ENCODE data around the gene LHX1.

Gene LHX1

DNA sequence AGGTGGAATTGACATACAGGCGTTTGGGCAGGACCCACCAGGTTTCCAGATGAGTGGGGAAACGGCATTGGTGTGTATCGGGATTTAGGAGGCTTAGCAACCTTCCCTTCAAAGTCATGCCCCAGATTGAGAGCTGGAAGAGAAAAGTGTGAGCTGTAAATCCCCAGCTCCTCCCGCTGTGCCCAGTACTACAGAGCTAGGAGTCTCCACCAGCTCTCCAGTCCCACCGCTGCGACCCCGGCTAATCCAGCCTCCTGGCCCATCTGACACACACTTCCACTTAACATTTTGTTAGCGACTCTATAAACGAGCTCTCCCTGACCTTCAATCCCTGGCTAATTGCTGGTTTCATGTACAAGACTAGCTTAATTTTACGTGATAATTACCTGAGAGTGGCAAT, 29.9 kb upstream of the LHX1 start:
- Histone ChIP-seq H3K36me3 (ENCODE audit: insufficient read depth, low read length) (no peaks in the 10 kb centered on the region), H3K4me1 (ENCODE audit: control insufficient read depth, insufficient read depth, low read length) (no peaks in the 10 kb centered on the region), H3K9me3 (replicated peaks; ENCODE audit: low read length) (no peaks in the 10 kb centered on the region), H3K4me2 (ENCODE audit: low read length) (no peak overlapping the region), H3K9ac (ENCODE audit: low read depth, low read length) (no peak overlapping the region), H3K27me3 (ENCODE audit: control insufficient read depth, insufficient read depth, low read length) (peaks cover 45% of the 10 kb centered on the region), H3K4me3 (ENCODE audit: low read length) (no peak overlapping the region)

GRCh38 chr17:36910513-36910912, 26.8 kb upstream of the LHX1 start:
- no peaks in the 10 kb centered on the region for H3K4me1 ChIP-seq (ENCODE audit: control insufficient read depth, insufficient read depth, low read length)
- H3K4me2 ChIP-seq (ENCODE audit: low read length), result no peak overlapping the region
- no peaks in the 10 kb centered on the region for H3K36me3 ChIP-seq (ENCODE audit: insufficient read depth, low read length)
- H3K9ac ChIP-seq (ENCODE audit: low read depth, low read length), result no peak overlapping the region
- peaks cover 48% of the 10 kb centered on the region for H3K27me3 ChIP-seq (ENCODE audit: control insufficient read depth, insufficient read depth, low read length)
- no peak overlapping the region for H3K4me3 ChIP-seq (ENCODE audit: low read length)
- H3K9me3 ChIP-seq (replicated peaks; ENCODE audit: low read length), result no peaks in the 10 kb centered on the region

- Histone ChIP-seq H3K36me3 (ENCODE audit: insufficient read depth, low read length) (no peaks in the 10 kb centered on the region), H3K4me1 (ENCODE audit: control insufficient read depth, insufficient read depth, low read length) (no peaks in the 10 kb centered on the region), H3K9me3 (replicated peaks; ENCODE audit: low read length) (no peaks in the 10 kb centered on the region), H3K9ac (ENCODE audit: low read depth, low read length) (no peak overlapping the region), H3K4me2 (ENCODE audit: low read length) (no peak overlapping the region), H3K4me3 (ENCODE audit: low read length) (no peak overlapping the region), H3K27me3 (ENCODE audit: control insufficient read depth, insufficient read depth, low read length) (peaks cover 48% of the 10 kb centered on the region)
These were observed 26.3 kb upstream of the LHX1 start for GRCh38 chr17:36911001-36911400.

GRCh38 chr17:36913132-36913531, 24.1 kb upstream of the LHX1 start:
- Histone ChIP-seq H3K36me3 (ENCODE audit: insufficient read depth, low read length) (no peaks in the 10 kb centered on the region), H3K4me2 (ENCODE audit: low read length) (no peak overlapping the region), H3K4me1 (ENCODE audit: control insufficient read depth, insufficient read depth, low read length) (no peaks in the 10 kb centered on the region), H3K9ac (ENCODE audit: low read depth, low read length) (no peak overlapping the region), H3K4me3 (ENCODE audit: low read length) (no peak overlapping the region), H3K27me3 (ENCODE audit: control insufficient read depth, insufficient read depth, low read length) (peaks cover 31% of the 10 kb centered on the region), H3K9me3 (replicated peaks; ENCODE audit: low read length) (no peaks in the 10 kb centered on the region)

DNA sequence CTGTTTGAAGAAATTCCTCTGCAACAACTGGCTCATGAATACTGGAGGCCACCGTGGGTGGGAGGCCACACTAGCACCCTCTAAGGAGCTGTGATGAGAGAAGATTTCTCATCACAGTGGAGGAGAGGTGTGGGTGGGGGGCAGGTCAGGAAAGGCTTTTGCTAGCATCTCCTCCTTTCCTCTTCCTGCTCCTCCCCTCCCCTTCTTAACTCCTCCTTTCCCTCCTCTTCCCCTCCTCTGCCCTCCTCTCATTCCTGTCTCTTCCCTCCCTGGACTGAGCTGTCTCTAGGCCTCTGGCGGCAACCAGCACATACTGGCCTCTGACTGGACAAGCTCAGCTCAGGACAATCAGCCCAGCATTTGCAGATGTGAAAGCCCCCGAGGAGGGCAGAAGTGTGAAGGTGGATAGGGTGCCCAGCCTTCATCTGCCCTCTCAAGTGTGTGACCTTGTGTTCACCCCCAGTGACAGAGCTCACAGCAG, 19.0 kb upstream of the LHX1 start:
- peaks cover 47% of the 10 kb centered on the region for H3K27me3 ChIP-seq (ENCODE audit: control insufficient read depth, insufficient read depth, low read length)
- no peak overlapping the region for H3K4me3 ChIP-seq (ENCODE audit: low read length)
- no peaks in the 10 kb centered on the region for H3K4me1 ChIP-seq (ENCODE audit: control insufficient read depth, insufficient read depth, low read length)
- H3K9me3 ChIP-seq (replicated peaks; ENCODE audit: low read length), result no peaks in the 10 kb centered on the region
- no peak overlapping the region for H3K9ac ChIP-seq (ENCODE audit: low read depth, low read length)
- no peaks in the 10 kb centered on the region for H3K36me3 ChIP-seq (ENCODE audit: insufficient read depth, low read length)
- no peak overlapping the region for H3K4me2 ChIP-seq (ENCODE audit: low read length)

DNA sequence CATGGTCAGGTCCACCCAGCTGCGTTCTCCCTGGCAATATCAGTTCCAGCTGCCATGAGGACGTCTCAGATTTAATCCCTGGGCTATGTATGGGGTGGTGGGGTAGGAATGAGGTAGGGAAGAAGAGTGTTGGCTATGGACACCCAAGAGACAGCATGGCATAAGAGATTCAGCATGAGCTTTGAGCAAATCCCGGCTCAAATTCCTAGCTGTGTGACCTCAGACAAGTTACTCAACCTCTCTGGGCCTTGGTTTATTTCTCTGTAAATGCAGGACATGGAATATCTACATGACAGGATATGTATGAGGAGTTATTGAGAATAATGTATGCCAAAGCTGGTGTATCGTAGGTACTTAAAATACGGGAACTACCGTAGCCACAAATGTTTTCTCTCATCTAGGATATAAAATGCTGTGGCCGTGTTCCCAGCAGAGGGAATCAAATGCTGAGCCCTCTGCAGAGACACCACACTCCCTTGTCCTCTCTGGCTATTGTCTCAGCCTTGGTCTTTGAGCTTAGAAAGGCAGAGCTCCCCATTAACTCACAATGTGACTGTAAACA, 17.8 kb upstream of the LHX1 start:
- Histone ChIP-seq H3K4me1 (ENCODE audit: control insufficient read depth, insufficient read depth, low read length) (no peaks in the 10 kb centered on the region), H3K9ac (ENCODE audit: low read depth, low read length) (no peak overlapping the region), H3K9me3 (replicated peaks; ENCODE audit: low read length) (no peaks in the 10 kb centered on the region), H3K36me3 (ENCODE audit: insufficient read depth, low read length) (no peaks in the 10 kb centered on the region), H3K4me2 (ENCODE audit: low read length) (no peak overlapping the region), H3K4me3 (ENCODE audit: low read length) (no peak overlapping the region), H3K27me3 (ENCODE audit: control insufficient read depth, insufficient read depth, low read length) (peaks cover 55% of the 10 kb centered on the region)

- Histone ChIP-seq H3K36me3 (ENCODE audit: insufficient read depth, low read length) (no peaks in the 10 kb centered on the region), H3K27me3 (ENCODE audit: control insufficient read depth, insufficient read depth, low read length) (peaks cover 59% of the 10 kb centered on the region), H3K9me3 (replicated peaks; ENCODE audit: low read length) (no peaks in the 10 kb centered on the region), H3K4me1 (ENCODE audit: control insufficient read depth, insufficient read depth, low read length) (no peaks in the 10 kb centered on the region), H3K4me3 (ENCODE audit: low read length) (no peak overlapping the region), H3K9ac (ENCODE audit: low read depth, low read length) (no peak overlapping the region), H3K4me2 (ENCODE audit: low read length) (no peak overlapping the region)
These were observed 17.0 kb upstream of the LHX1 start for GRCh38 chr17:36920032-36921005.

GRCh38 chr17:36921095-36921851, 16.0 kb upstream of the LHX1 start:
- peaks cover 68% of the 10 kb centered on the region for H3K27me3 ChIP-seq (ENCODE audit: control insufficient read depth, insufficient read depth, low read length)

DNA sequence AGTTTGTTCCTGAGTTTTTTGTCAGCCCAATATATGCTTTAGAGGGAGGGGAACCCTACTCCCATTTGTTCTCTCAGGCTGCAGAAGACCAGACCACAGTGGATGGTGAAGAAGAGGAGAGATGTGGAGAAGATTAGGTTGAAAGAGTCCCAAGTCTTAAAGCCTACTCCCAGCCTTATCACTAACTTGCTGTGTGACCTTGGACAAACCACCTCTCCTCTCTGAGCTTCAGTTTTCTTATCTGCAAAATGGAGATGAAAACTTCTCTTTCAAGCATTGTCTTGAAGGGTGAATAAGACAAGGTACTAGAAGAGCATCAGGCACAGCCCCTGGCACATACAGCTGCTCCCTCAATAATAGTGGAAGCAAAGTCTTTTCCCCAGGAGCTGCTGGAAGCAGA, 15.1 kb upstream of the LHX1 start:
- Histone ChIP-seq H3K4me3 (ENCODE audit: low read length) (no peak overlapping the region), H3K36me3 (ENCODE audit: insufficient read depth, low read length) (no peaks in the 10 kb centered on the region), H3K9ac (ENCODE audit: low read depth, low read length) (no peak overlapping the region), H3K27me3 (ENCODE audit: control insufficient read depth, insufficient read depth, low read length) (peaks cover 76% of the 10 kb centered on the region), H3K4me2 (ENCODE audit: low read length) (no peak overlapping the region), H3K9me3 (replicated peaks; ENCODE audit: low read length) (no peaks in the 10 kb centered on the region), H3K4me1 (ENCODE audit: control insufficient read depth, insufficient read depth, low read length) (no peaks in the 10 kb centered on the region)

More at GRCh38 chr17:36921095-36921851, 16.0 kb upstream of the LHX1 start:
- Histone ChIP-seq H3K4me3 (ENCODE audit: low read length) (no peak overlapping the region), H3K36me3 (ENCODE audit: insufficient read depth, low read length) (no peaks in the 10 kb centered on the region), H3K4me1 (ENCODE audit: control insufficient read depth, insufficient read depth, low read length) (no peaks in the 10 kb centered on the region), H3K9ac (ENCODE audit: low read depth, low read length) (no peak overlapping the region), H3K9me3 (replicated peaks; ENCODE audit: low read length) (no peaks in the 10 kb centered on the region), H3K4me2 (ENCODE audit: low read length) (no peak overlapping the region)

DNA sequence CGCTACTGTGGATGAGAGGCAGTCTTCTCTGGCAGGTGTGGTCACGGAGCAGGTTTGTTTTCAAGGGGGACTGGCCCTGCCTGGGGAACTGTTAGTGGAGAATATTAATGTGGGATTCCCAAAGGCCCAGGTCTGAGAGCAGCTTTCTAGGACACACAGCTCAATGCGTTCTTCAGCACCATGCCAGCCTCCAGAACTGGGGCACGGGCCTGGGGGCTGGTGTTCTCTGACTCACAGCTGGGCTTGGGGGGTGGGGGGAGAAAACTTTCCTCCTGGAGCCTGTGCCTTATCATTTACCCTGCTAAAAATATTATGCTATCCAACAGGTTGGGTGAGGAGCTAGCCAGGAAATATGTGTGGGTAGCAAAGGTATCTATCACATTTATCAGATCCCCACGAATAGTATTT, 13.5 kb upstream of the LHX1 start:
- no peaks in the 10 kb centered on the region for H3K4me1 ChIP-seq (ENCODE audit: control insufficient read depth, insufficient read depth, low read length)
- no peak overlapping the region for H3K4me2 ChIP-seq (ENCODE audit: low read length)
- H3K36me3 ChIP-seq (ENCODE audit: insufficient read depth, low read length), result no peaks in the 10 kb centered on the region
- peaks cover 84% of the 10 kb centered on the region for H3K27me3 ChIP-seq (ENCODE audit: control insufficient read depth, insufficient read depth, low read length)
- H3K9ac ChIP-seq (ENCODE audit: low read depth, low read length), result no peak overlapping the region
- no peaks in the 10 kb centered on the region for H3K9me3 ChIP-seq (replicated peaks; ENCODE audit: low read length)
- no peak overlapping the region for H3K4me3 ChIP-seq (ENCODE audit: low read length)

- H3K4me3 ChIP-seq (ENCODE audit: low read length), result no peak overlapping the region
- H3K4me1 ChIP-seq (ENCODE audit: control insufficient read depth, insufficient read depth, low read length), result no peaks in the 10 kb centered on the region
- H3K36me3 ChIP-seq (ENCODE audit: insufficient read depth, low read length), result no peaks in the 10 kb centered on the region
- no peak overlapping the region for H3K9ac ChIP-seq (ENCODE audit: low read depth, low read length)
- no peaks in the 10 kb centered on the region for H3K9me3 ChIP-seq (replicated peaks; ENCODE audit: low read length)
- H3K4me2 ChIP-seq (ENCODE audit: low read length), result no peak overlapping the region
- peaks cover 86% of the 10 kb centered on the region for H3K27me3 ChIP-seq (ENCODE audit: control insufficient read depth, insufficient read depth, low read length)
These were observed 11.0 kb upstream of the LHX1 start for GRCh38 chr17:36926226-36926625.
